Islet precursor cell (in vitro differentiated cells): ENCODE results near the gene CAPN15.
"Not testable (repeated sequence)": the region's sequence is repeated elsewhere in the genome, so short reads cannot be mapped to it uniquely, and the experiment has no call there.

Source experiments
- DNase-seq: peaks from one replicate; pipeline ENCODE4 v3.0.0-alpha.2; 2018

Gene CAPN15

GRCh38 chr16:527015-527903 is at the start of gene CAPN15:
Gene CAPN15, plus strand, starts transcription at chr16:527712. Its CDS starts 19,127 bp downstream, at chr16:546839.
- peak; percentile 95 for DNase-seq

DNA sequence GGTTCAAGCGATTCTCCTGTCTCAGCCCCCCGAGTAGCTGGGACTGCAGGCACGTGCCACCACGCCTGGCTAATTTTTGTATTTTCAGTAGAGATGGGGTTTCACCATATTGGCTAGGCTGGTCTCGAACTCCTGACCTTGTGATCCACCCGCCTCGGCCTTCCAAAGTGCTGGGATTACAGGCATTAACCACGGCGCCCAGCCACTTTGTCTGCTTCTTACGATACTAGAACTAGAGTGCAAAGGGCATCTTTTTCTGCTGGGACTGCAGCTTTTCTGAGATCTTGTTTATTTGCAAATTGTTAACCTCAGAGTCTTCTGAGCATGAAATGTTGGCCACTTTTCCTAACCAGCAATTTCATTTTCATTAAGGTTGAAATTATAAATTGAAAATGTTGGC is 49.2 kb upstream of the CAPN15 start:
- DNase-seq = not testable (repeated sequence)

GRCh38 chr16:482468-483185 is 44.9 kb upstream of the CAPN15 start:
- no peak for DNase-seq

DNA sequence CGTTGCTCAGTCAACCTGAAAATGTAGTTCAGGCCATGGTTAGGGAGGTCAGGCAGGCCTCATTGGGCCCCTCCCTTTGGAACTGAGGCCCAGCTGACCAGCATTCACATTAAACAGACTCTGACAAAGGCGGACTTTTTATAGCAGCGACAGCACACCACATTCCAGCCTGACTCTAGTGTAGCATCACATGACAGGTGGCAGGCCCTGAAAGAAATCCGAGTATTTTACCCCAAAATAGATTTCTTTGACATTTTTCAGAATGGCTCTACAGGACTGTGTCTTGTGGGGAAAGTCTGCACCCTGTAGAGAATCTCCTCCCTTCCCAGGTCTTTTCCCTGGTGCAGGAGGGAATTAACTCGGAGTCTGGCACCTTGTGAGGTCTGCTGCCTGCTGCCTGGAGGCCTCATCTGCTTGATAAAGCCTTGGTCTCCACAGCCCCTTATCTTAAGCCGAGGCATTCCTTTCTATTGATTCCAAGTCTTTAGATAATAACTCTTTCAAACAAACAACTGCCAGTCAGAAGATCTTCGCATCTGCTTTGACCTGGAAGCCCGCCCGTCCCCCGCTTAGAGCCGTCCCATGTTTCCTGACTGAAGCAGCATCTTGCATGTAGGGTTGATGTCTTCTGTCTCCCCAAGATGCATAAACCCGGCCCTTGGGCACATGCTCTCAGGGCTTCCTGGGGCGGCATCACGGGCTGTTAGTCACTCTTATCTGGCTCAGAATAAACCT is 44.0 kb upstream of the CAPN15 start:
- DNase-seq = peak; percentile 80

DNA sequence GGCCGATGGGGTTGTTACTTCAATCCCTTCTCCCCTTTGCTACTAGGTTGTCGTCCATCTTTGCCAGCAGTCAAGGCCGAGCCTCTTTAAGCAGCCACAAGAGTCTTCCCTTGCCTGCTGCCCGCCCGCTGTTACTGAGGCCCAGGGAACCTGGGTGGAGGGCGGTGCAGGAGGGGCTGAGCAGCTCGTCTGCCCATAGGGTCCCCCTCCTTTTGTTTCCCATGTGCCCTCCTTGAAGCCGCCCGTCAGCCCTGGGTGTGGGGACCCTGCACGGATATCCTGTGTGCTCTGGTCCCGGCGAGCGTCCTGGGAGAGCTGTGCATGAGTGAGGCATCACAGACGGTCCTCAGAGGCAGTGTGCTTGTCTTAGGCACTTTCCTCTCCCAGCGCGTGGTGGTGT is 37.9 kb upstream of the CAPN15 start:
- DNase-seq = no peak

DNA sequence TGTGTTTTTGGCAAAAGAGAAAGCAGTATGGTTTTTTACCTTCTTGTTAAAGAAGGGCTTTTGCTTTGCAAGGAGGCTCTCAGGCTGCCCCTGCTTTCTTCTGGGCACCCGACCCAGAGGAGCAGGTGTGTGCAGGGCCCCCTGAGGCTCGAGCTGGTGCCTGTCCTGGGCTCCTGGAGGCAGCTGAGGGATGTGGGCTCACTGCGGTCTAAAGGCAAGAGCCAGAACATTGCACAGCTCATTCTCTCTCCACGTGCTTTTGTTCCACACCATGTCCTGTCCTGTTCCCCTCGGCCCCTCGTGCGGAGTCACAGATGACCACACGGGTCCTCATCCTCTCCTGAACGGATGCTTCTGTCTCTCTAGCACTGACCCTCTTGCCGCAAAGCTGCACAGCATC is 36.7 kb upstream of the CAPN15 start:
- DNase-seq = no peak

GRCh38 chr16:491220-491919 is 36.1 kb upstream of the CAPN15 start:
- no peak for DNase-seq

GRCh38 chr16:492211-492875 is 35.2 kb upstream of the CAPN15 start:
- DNase-seq = peak; percentile 73

DNA sequence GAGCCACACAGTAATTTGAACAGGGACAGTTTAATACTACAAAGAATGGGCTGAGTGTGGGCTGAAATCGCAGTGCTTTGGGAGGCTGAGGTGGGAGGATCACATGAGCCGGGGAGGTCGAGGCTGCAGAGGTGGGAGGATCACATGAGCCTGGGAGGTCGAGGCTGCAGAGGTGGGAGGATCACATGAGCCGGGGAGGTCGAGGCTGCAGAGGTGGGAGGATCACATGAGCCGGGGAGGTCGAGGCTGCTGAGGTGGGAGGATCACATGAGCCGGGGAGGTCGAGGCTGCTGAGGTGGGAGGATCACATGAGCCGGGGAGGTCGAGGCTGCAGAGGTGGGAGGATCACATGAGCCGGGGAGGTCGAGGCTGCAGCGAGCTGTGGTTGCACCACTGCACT is 32.8 kb upstream of the CAPN15 start:
- not testable (repeated sequence) for DNase-seq

GRCh38 chr16:495127-495748 is 32.3 kb upstream of the CAPN15 start:
- DNase-seq = peak; percentile 86

GRCh38 chr16:496097-496886 is 31.2 kb upstream of the CAPN15 start:
- DNase-seq = no peak

GRCh38 chr16:497258-497657 is 30.3 kb upstream of the CAPN15 start:
- DNase-seq = no peak

- DNase-seq = no peak
Observed at GRCh38 chr16:499924-500323, 27.6 kb upstream of the CAPN15 start.

DNA sequence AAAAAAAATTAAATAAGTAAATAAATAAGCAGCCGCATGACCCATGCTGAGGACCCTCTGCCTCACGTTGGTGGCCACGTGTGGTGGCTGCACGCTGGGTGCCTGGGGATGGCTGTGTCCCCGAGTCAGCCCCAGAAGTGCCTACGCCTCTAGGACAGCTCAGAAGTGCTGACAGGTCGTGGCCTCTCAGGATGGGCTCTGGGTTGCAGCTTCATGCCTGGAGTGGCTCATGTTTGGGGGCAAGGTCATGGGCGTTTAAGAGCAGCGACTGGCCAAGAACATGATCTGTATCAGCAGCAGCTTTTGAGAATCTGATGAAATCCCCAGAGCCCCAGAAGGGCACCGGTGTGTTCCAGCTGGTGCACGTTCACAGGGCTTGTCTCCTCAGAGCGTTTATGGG is 26.8 kb upstream of the CAPN15 start:
- no peak for DNase-seq

DNA sequence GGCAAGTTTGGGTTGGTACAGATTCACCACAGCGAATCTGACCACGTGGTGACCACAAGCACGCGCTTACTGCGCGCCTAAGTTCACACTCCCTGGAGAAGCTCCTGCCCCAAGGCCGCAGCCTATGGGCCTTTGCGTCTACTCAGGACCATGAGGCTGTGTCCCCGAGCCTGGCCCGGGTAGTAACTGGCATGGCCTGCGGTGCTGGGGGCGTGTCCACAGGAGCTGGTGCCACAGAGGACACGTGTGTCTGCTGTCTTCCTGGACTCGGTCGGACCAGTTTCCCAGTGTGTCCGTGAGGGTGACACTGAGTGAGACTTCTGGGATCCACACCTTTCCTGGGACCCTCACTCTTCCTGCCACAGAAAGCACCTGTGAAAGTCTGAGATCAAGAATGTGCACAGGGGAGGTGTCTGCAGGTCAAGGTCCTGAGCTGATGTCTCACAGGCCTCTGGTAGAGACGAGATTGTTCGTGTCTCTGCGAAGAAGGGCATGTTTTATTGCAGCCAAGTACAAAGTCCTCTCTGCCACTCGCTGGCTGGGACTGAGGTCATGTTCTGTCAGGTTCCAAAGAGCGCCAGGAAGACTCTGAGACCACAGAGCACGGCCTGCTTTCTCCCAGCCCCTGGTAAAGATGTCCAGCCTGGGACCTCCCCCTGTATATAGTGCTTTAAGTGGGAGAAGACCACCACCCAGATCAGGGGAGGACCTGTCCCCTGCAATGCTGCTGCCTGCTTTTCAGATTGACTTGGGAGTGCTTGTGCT is 25.2 kb upstream of the CAPN15 start:
- no peak for DNase-seq

DNA sequence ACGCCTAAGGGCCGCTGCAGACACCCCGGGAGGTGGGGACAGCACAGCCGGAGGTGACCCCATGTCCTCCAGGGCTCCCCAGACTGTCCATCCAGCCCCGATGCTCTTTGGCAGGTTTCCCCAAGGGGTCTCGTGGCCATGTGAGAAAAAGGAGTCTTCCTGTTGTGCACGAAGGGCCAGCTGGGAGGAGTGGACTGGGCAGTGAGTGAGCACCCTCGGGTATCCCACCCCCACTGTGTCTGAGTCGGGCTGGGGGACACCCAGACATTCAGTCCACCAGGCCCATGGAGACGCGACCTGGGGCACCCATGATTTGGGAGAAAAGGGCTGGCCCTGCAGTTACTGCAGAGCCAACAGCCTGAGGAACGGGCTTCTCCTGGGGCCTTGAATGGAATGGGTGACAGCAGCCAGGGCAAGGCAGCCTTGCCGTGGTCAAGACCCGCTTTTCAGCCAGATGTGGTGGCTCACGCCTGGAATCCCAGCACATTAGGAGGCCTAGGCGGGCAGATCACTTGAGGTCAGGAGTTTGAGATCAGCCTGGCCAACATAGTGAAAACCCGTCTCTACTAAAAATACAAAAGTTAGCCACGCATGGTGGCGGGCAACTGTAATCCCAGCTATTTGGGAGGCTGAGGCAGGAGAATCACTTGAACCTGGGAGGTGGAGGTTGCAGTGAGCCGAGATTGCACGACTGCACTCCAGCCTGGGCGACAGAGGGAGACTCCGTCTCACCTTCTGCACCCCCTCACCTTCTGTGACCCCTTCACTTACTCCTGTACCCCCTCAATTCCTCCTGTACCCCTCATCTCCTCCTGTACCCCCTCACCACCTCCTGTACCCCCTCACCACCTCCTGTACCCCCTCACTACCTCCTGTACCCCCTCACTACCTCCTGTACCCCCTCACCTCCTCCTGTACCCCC is 24.1 kb upstream of the CAPN15 start:
- DNase-seq = no peak

- DNase-seq = no peak
Observed at GRCh38 chr16:505479-506245, 21.9 kb upstream of the CAPN15 start.

- DNase-seq = no peak
Observed at GRCh38 chr16:506246-506546, 21.3 kb upstream of the CAPN15 start.
